Measurements from ENCODE around the gene TLX3. TPM values are rescaled to one million over a fixed set of nuclear protein-coding genes. Genes with fewer than 3 reads are reported as not detected.
A peak's percentile ranks its signal among the peaks of the same experiment; 100 is the strongest.

TLX3 gene
- total and polyA plus RNA-seq, 2 of the 8 experiments (the other 6 are each of a cell fraction or from before 2014, with no cell fraction given): not detected

- no peak overlapping the region for H3K23ac ChIP-seq (ENCODE audit: insufficient read length)
- H2AFZ ChIP-seq (ENCODE audit: low read length): no peak overlapping the region
- peak overlapping the region; percentile 32 to 44; a peak in 2 of 4 replicates for H3K4me2 ChIP-seq (ENCODE audit: insufficient read depth in 1 of 2, low read depth in 2 of 2, low read length in 2 of 2)
- H3K14ac ChIP-seq (ENCODE audit: insufficient read length): no peak overlapping the region
- peaks cover 0 to 33% (median 23%) of the 10 kb centered on the region in 4 experiments; a peak in 6 of 7 replicates for H3K4me1 ChIP-seq (replicated peaks in 1 of 4; ENCODE audit: control insufficient read depth in 3 of 4, insufficient read depth in 4 of 4, low read length in 3 of 4)
- peaks cover 16 to 35% of the 10 kb centered on the region in 2 experiments for H4K20me1 ChIP-seq (replicated peaks in 1 of 2; ENCODE audit: control insufficient read depth in 1 of 2, insufficient read depth in 2 of 2, low read length in 2 of 2)
- FAIRE-seq: no peak
- no peak overlapping the region for H3K27ac ChIP-seq (ENCODE audit: low read depth, low read length)
- no peak overlapping the region for H4K91ac ChIP-seq (replicated peaks; ENCODE audit: insufficient read length, low read length)
- no peak overlapping the region for H3K9ac ChIP-seq (replicated peaks in 1 of 4; ENCODE audit: extremely low read depth in 1 of 4, low read depth in 3 of 4, low read length in 3 of 4)
- H3K79me1 ChIP-seq (ENCODE audit: low read depth, low read length): no peaks in the 10 kb centered on the region
- no peak overlapping the region for H2BK5ac ChIP-seq (ENCODE audit: low read depth, low read length)
- peak in 1 of 2 experiments; percentile 74 for DNase-seq (ENCODE audit: low read depth in 1 of 2, low spot score in 2 of 2)
- no peak overlapping the region for H2AK5ac ChIP-seq (ENCODE audit: low read depth, low read length)
- ChIA-PET POLR2A (ENCODE audit: partially characterized antibody) (interaction anchor here (1.0 to 1.6 kb wide), 3 partner anchors 9 to 98 kb away, joined by 3 to 6 read pairs (median 4); partner anchors contain the start of gene NPM1), CTCF (ENCODE audit: partially characterized antibody) (interaction anchor here (0.7 to 5.5 kb wide), 8 partner anchors 9 to 56 kb away, joined by 3 to 30 read pairs (median 4); no protein-coding TSS in a partner anchor)
- H2BK15ac ChIP-seq (ENCODE audit: low read length): no peak overlapping the region
- H3K9me3 ChIP-seq (ENCODE audit: insufficient read depth in 2 of 2, low read depth in 1 of 2, low read length in 1 of 2): no peaks in the 10 kb centered on the region; a peak in 1 of 4 replicates
- H2BK20ac ChIP-seq (ENCODE audit: low read length): no peak overlapping the region
- no peak overlapping the region for H3K4ac ChIP-seq (replicated peaks; ENCODE audit: insufficient read length, low read depth, low read length)
- peaks cover 89 to 100% (median 99%) of the 10 kb centered on the region in 4 experiments for H3K27me3 ChIP-seq (replicated peaks in 1 of 4; ENCODE audit: control insufficient read depth in 3 of 4, extremely low read depth in 1 of 4, insufficient read depth in 3 of 4, low read length in 3 of 4)
- no peak overlapping the region for H3K18ac ChIP-seq (ENCODE audit: extremely low read depth, low read length)
- H3K56ac ChIP-seq (replicated peaks; ENCODE audit: insufficient read length, low read depth, low read length): no peak overlapping the region
- no peak overlapping the region for H2BK12ac ChIP-seq (ENCODE audit: low read depth, low read length)
- no peaks in the 10 kb centered on the region for H3K23me2 ChIP-seq (ENCODE audit: low read depth, low read length)
- peak overlapping the region in 1 of 4 experiments; percentile 30; a peak in 2 of 8 replicates for H3K4me3 ChIP-seq (ENCODE audit: extremely low read depth in 1 of 4, insufficient read depth in 2 of 4, low read depth in 3 of 4, low read length in 4 of 4)
- H2BK120ac ChIP-seq (replicated peaks; ENCODE audit: low read depth, low read length): no peak overlapping the region
- peak overlapping the region; percentile 16; the same call in 1 of the 2 replicates for H4K8ac ChIP-seq (ENCODE audit: extremely low read depth, insufficient read depth, low read length)
- H3K79me2 ChIP-seq (ENCODE audit: control insufficient read depth in 1 of 2, insufficient read depth in 2 of 2, low read length in 2 of 2): no peaks in the 10 kb centered on the region
- peaks cover 0 to 15% (median 0%) of the 10 kb centered on the region in 4 experiments; a peak in 1 of 8 replicates for H3K36me3 ChIP-seq (ENCODE audit: control insufficient read depth in 2 of 4, insufficient read depth in 4 of 4, low read length in 3 of 4)
- 7% methylated on average over 36 of the region's 36 CpGs; no CpG with 5 or more reads in 1 of the 2 experiments for WGBS, 2 experiments (ENCODE audit: extremely low coverage in 1 of 2, insufficient coverage in 1 of 2, insufficient read length in 1 of 2, insufficient replicate concordance in 2 of 2, low coverage in 1 of 2, low lambda C conversion rate in 2 of 2, missing lambda C conversion rate in 1 of 2)
- no peak overlapping the region for H4K5ac ChIP-seq (ENCODE audit: insufficient read length, low read depth, low read length)
- no peak for TF ChIP-seq RNF2 (IDR thresholded peaks at IDR 0.05; ENCODE audit: borderline replicate concordance, low read depth, low read length, missing control alignments, poor library complexity, severe bottlenecking)
- TF ChIP-seq E2F6 (IDR thresholded peaks at IDR 0.05): peak; percentile 7; the same call in 1 of the 2 replicates
- TF ChIP-seq BACH1 (IDR thresholded peaks at IDR 0.05; ENCODE audit: low read length): no peak
- no peak for TF ChIP-seq NRF1 (IDR thresholded peaks at IDR 0.05; ENCODE audit: low read depth, low read length)
- no peak for TF ChIP-seq RFX5 (IDR thresholded peaks at IDR 0.05; ENCODE audit: borderline replicate concordance, low read depth, low read length)
- no peak for TF ChIP-seq GABPA (IDR thresholded peaks at IDR 0.05; ENCODE audit: borderline replicate concordance, insufficient read depth, low read length)
- TF ChIP-seq KDM4A (IDR thresholded peaks at IDR 0.05; ENCODE audit: low read depth, low read length, severe bottlenecking): no peak
- TF ChIP-seq RBBP5 (IDR thresholded peaks at IDR 0.05; ENCODE audit: borderline replicate concordance, low read depth, low read length): no peak
- no peak for TF ChIP-seq JUN (IDR thresholded peaks at IDR 0.05; ENCODE audit: low read depth, low read length)
- TF ChIP-seq SRF (IDR thresholded peaks at IDR 0.05; ENCODE audit: low read depth, low read length): no peak
- no peak for TF ChIP-seq POLR2AphosphoS5 (IDR thresholded peaks at IDR 0.05; ENCODE audit: low read depth, low read length)
- no peak for TF ChIP-seq KDM5A (IDR thresholded peaks at IDR 0.05; ENCODE audit: low read length)
These were observed 6.4 kb downstream of the TLX3 start for GRCh38 chr5:171315386-171315891.

Data from H1 (cell line).